Measurements from ENCODE around the gene BRI3BP.
A peak's percentile ranks its signal among the peaks of the same experiment; 100 is the strongest.

The BRI3BP gene

GRCh38 chr12:124993626-124994436, at the start of gene BRI3BP:
Gene BRI3BP, plus strand, starts transcription at chr12:124993645. Its CDS starts 146 bp downstream, at chr12:124993791.
- DNase-seq (ENCODE audit: low read depth in 2 of 2, low spot score in 1 of 2), result peak in 1 of 2 donors; percentile 45

GRCh38 chr12:124946447-124946793, 47.0 kb upstream of the BRI3BP start:
- no peak for DNase-seq (ENCODE audit: low read depth in 2 of 2, low spot score in 1 of 2)

GRCh38 chr12:124947013-124947412, 46.4 kb upstream of the BRI3BP start:
- no peak for DNase-seq (ENCODE audit: low read depth in 2 of 2, low spot score in 1 of 2)

- no peak for DNase-seq (ENCODE audit: low read depth in 2 of 2, low spot score in 1 of 2)
Measured at GRCh38 chr12:124947561-124948398, 45.7 kb upstream of the BRI3BP start.

GRCh38 chr12:124949066-124949465, 44.4 kb upstream of the BRI3BP start:
- no peak for DNase-seq (ENCODE audit: low read depth in 2 of 2, low spot score in 1 of 2)

GRCh38 chr12:124949779-124950728, 43.4 kb upstream of the BRI3BP start:
- no peak for DNase-seq (ENCODE audit: low read depth in 2 of 2, low spot score in 1 of 2)

GRCh38 chr12:124952295-124952694, 41.1 kb upstream of the BRI3BP start:
- no peak for DNase-seq (ENCODE audit: low read depth in 2 of 2, low spot score in 1 of 2)

- DNase-seq (ENCODE audit: low read depth in 2 of 2, low spot score in 1 of 2), result no peak
Measured at GRCh38 chr12:124952801-124953200, 40.6 kb upstream of the BRI3BP start.

GRCh38 chr12:124953689-124954405, 39.6 kb upstream of the BRI3BP start:
- DNase-seq (ENCODE audit: low read depth in 2 of 2, low spot score in 1 of 2), result no peak

- no peak for DNase-seq (ENCODE audit: low read depth in 2 of 2, low spot score in 1 of 2)
Measured at GRCh38 chr12:124954771-124955170, 38.7 kb upstream of the BRI3BP start.

- no peak for DNase-seq (ENCODE audit: low read depth in 2 of 2, low spot score in 1 of 2)
Measured at GRCh38 chr12:124956571-124956970, 36.9 kb upstream of the BRI3BP start.

GRCh38 chr12:124961055-124961454, 32.4 kb upstream of the BRI3BP start:
- no peak for DNase-seq (ENCODE audit: low read depth in 2 of 2, low spot score in 1 of 2)

GRCh38 chr12:124963211-124963610, 30.2 kb upstream of the BRI3BP start:
- DNase-seq (ENCODE audit: low read depth in 2 of 2, low spot score in 1 of 2), result no peak

- no peak for DNase-seq (ENCODE audit: low read depth in 2 of 2, low spot score in 1 of 2)
Measured at GRCh38 chr12:124964251-124964650, 29.2 kb upstream of the BRI3BP start.

- DNase-seq (ENCODE audit: low read depth in 2 of 2, low spot score in 1 of 2), result no peak
Measured at GRCh38 chr12:124964836-124965462, 28.5 kb upstream of the BRI3BP start.

- DNase-seq (ENCODE audit: low read depth in 2 of 2, low spot score in 1 of 2), result no peak
Measured at GRCh38 chr12:124967016-124967739, 26.3 kb upstream of the BRI3BP start.

GRCh38 chr12:124968656-124969055, 24.8 kb upstream of the BRI3BP start:
- DNase-seq (ENCODE audit: low read depth in 2 of 2, low spot score in 1 of 2), result no peak

- no peak for DNase-seq (ENCODE audit: low read depth in 2 of 2, low spot score in 1 of 2)
Measured at GRCh38 chr12:124970647-124971402, 22.6 kb upstream of the BRI3BP start.

- DNase-seq (ENCODE audit: low read depth in 2 of 2, low spot score in 1 of 2), result no peak
Measured at GRCh38 chr12:124971603-124972002, 21.8 kb upstream of the BRI3BP start.
